ENCODE data around the gene IGLL5. TPM values are rescaled to one million over a fixed set of nuclear protein-coding genes. Genes with fewer than 3 reads are reported as not detected.

Gene IGLL5
- total RNA-seq, 1 donor from 2014 or later, result not detected

DNA sequence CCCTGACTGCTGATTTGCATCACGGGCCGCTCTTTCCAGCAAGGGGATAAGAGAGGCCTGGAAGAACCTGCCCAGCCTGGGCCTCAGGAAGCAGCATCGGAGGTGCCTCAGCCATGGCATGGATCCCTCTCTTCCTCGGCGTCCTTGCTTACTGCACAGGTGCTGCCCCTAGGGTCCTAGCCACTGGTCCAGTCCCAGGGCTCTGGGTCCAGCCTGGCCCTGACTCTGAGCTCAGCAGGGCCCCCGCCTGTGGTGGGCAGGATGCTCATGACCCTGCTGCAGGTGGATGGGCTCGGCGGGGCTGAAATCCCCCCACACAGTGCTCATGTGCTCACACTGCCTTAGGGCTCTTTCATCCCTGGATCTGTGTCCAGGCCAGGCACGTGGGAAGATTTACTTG lies 7.0 kb upstream of the IGLL5 start:
- ATAC-seq (no peak), DNase-seq (ENCODE audit: missing footprints) (no peak)
- intact Hi-C loops (cut with DNase I), result no loop called here

DNA sequence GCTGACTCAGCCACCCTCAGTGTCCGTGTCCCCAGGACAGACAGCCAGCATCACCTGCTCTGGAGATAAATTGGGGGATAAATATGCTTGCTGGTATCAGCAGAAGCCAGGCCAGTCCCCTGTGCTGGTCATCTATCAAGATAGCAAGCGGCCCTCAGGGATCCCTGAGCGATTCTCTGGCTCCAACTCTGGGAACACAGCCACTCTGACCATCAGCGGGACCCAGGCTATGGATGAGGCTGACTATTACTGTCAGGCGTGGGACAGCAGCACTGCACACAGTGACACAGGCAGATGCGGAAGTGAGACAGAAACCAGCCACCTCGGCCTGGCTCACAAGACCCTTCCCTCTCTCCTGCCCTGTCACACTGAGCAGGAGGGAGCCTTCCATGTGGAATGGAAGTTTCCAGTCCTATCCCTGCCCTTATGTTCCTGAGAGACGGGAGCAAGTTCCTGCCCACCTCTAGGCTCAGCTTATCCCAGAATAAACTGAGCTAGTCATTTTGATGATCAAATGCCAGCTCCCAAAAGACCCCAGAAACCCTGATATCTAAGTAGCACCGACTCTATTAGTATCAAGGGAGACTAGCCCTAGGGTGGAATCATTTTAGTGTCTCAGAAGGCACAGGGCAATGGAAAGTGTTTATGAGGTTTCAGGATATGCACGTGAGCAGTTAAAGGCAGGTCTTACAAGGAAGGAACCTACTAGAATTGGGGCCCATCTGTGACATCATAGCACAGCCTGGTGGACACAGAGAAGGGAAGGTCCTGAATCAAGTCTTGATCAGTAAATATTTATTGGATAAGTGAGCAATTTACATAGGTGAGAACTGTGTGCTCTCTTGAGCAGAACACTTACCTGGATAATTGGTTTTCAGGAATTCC lies 6.3 kb upstream of the IGLL5 start:
- intact Hi-C loops (cut with DNase I), result no loop called here
- ATAC-seq, result no peak

DNA sequence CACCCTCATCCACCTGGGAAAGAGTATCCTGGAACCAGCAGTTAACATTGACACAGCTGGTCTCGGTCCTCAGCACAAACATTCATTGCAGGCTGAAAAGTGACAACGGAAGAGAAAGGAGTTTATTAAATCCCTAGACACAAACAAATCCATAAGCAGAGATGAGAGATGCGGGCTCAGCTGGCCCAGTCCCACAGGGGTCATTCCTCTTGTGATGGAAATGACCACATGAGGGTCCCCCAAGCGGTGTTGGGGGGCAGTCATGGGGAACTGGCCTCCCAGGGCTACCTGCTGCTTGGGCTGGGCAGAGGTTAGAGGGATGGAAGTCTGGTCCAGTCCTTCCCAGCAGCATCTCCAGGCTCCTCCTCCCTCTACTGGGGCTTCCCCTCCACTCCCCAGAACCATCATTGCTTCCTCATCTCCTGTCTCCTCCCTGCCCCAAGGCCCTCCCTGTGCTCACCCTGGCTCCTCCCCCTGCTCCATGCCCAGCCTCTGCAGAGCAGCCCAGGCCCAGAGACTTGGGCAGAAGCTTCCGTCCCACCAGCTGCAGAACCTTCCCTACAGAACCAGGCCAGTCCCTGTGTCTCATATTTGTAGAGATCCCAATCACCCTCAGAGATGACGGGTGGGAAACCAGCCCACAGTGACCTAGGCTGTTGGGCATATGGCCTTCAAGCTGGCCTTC lies 5.4 kb upstream of the IGLL5 start:
- no peak for DNase-seq (ENCODE audit: missing footprints)
- intact Hi-C loops (cut with DNase I), result no loop called here
- ATAC-seq, result peak; percentile 18

More for the DNA sequence above, 6.3 kb upstream of the IGLL5 start:
- no peak for DNase-seq (ENCODE audit: missing footprints)

DNA sequence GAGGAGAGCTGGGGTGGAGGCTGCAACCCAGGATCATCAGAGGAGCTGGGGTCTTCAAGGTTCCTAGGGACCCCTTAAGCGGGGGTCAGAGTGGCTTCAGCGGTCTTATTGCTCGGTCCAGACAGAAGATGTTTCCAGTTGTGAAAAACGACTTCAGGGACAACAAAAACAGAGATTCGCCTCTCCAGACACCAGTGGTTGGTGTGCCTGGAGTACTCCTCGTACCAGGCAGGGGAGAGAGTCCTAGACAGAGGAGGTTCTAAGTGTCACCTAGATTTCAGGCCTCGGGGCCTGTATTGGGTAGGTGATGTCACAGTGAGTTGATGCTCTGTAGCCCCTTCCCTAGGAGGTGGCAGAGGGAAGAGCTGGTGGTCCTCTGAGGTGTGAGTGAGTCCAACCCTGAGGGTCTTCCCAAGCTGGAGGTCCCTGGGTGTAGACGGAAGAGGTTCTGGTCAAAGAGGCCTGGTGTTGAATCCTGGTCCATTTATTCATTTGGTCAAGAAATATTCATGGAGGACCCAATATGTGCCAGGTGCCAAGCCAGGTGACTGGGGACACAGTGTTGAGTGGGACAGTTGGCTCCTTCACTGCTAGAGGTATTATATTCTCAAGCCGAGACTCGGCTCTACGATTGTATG lies 4.4 kb upstream of the IGLL5 start:
- DNase-seq (ENCODE audit: missing footprints) (no peak), ATAC-seq (no peak)
- intact Hi-C loops (cut with DNase I), result no loop called here

DNA sequence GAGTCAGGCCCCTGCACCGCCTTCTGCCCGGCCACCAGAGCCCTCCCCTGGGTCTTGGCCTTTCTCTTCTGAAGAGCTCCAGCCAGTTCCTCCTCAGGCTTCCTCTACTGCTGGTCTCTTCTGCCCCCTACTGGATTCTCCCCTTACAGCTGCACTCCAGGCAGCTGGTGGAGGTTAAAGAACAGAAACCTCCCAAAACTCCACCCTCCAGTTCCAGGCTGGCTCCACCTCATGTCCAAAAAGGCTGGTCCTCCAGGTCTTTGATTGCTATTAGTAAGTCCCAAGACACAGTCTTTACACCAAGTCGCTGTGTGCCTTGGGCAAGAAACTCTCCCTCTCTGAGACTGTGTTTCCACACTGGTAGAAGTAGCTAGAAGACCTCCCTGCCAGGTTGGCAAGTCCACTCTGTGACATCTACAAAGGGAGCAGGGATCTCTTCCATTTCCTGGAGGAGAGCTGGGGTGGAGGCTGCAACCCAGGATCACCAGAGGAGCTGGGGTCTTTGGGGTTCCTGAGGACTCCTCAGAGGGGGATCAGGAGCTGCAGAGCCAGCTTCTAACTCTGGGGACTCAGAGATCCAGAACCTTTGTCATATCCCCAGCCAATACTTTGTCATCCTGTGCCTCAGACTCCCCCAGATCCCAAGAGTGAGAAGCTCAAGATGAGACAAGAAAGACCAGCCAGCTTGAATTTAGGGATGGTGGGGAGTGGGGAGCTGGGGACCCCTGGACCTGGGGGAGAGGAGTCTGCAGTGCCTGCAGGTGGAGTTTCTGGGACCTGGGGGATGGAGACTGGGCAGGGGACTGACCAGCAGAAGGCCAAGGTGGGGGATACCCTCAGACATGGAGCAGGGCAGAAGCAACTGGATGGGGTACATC lies 3.4 kb upstream of the IGLL5 start:
- intact Hi-C loops (cut with DNase I), result loop anchor here (2.0 kb wide), 1 partner anchor 73 kb away; no protein-coding TSS in a partner anchor
- peak; percentile 70 for ATAC-seq

DNA sequence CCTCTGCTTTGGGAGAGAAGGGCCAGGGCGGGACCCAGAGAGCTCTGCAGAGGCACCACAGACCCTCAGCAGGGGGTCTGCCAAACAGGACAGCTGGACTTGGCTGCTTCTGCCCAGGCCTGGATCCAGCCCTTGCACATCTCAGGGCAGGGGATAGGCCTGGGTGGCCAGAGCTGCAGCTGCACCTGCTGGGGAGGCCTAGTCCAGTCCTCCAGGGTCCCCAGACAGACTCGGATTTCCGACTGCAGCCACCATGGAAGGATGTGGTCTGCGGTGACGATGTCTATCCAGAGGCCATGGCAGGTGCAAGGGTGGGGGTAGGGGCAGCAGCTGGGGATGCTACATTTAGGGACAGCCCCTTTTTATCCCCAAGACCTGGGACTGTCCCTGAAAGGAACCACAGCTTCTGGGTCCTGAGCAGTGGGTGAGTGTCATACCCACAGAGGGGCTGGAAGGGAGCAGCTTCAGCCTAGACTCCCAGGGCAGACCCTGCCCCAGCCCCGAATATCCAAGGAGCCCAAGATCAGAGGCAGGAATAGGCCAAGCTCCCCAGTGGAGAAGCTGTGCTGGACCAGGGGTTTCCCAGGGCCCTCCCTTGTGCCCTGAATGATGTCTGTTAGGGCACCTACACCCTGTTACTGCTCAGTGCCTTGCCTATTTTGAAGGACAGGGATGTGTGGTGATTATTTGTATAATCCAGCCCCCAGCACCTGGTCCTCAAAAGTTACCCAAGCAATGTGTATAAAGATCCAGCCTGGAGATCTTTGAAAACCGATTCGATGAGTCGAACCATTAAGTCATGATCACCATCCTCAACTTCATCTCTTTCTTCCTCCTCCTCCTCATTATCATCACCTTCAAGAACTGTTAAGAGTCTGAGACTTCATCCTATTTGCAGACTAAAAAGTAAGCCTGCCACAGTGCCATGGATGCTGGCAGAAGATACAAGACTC lies 2.5 kb upstream of the IGLL5 start:
- intact Hi-C loops (cut with DNase I), result loop anchor here (2.0 kb wide), 1 partner anchor 74 kb away; no protein-coding TSS in a partner anchor
- ATAC-seq, result no peak
- no peak for DNase-seq (ENCODE audit: missing footprints)

More for the DNA sequence above, 3.4 kb upstream of the IGLL5 start:
- no peak for DNase-seq (ENCODE audit: missing footprints)

DNA sequence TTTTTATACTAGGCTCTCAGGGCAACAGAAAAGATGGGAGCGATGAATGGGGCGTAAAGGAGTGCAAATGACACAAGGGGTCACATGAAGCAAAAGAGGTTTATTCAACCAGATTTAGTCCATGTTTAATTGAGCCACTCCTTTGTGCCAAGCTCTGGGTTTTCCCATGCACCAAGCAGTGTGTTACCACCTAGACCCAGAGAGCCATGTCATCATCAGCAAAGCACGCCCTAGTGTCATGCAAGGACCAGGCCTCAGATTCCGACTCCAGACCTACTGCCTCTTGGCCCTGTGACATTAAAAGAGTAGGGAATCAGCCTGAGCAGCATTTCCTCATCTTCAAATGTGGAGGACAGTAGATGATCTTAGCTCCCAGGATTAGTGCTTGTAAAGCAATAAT lies 1.1 kb upstream of the IGLL5 start:
- DNase-seq (ENCODE audit: missing footprints), result no peak
- intact Hi-C loops (cut with DNase I), result no loop called here
- no peak for ATAC-seq

DNA sequence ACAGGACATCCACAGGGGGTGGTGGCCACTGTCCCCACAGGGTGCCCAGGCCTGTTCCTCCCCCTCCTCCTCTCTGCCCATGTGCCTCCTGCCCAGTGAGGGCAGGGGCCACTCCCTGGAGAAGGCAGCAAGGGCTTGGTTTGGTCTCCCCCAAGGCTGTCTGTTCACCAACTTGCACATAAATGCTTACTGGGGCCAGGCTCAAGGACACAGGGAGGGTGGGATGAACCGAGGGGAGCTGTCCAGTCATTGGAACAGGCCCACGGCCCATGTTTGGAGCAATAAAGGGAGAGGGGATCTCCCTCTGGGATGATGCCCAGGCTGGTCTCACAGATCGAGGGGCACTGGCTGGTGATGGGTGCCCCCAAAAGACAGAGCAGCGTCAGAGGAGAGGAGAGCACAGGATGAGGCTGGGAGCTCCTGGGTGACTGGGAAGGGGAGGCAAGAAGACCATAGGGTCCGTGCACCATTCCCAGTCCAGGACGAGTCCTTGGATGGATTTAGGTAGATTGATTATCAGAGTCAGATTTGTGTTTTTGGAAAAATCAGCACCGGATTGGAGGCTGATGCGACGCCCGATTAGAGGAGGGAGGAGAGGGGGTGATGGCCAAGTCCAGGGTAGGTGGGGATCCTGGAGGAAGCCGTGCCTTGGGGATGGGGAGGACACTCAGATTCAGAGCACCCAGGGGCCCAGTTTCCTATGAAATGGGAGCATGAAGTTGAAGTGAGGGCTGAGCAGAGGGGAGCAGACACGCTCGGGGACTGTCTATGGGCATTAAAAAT lies 1.1 kb downstream of the IGLL5 start:
- no peak for ATAC-seq
- intact Hi-C loops (cut with DNase I), result no loop called here
- no peak for DNase-seq (ENCODE audit: missing footprints)

DNA sequence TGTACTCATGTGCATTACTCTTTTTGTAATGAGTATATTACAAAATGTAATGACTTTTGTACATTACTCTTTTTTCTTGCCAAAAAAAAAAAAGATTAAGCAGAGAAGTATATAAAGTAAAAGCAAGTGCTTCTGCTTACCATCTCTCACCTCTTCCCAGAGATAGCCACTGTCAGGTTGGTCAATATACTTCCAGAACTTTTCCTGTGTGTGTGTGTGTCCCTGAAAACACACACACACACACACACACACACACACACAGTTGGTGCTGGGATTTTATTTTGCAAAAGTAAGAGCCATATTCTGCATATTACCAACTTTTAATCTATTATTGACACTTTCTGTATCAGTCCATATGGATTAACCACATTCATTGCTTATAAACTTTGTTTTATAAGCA lies 2.5 kb downstream of the IGLL5 start:
- ATAC-seq, result no peak
- intact Hi-C loops (cut with DNase I), result no loop called here

DNA sequence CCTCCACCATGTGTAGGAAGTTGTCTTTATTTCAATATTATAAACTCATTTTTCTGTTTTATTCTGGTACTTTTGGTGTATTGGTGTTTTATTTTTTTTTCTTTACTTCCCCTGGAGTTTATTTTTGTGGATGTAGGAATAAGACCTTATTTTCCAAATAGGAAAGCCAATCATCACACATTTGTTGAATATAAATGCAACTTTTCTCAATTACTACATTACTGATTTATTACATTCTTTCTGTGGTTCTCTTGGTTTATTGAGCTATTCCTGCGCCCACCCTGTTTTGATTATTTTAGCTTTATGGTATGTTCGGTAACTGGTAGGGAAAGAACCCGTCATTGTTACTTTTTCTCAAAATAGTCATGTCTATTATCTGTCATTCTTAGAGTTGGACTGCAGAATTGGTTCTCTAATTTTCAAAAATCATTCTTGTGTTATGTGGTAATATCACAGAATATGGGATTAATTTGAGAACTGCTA lies 3.6 kb downstream of the IGLL5 start:
- ATAC-seq (no peak), DNase-seq (ENCODE audit: missing footprints) (no peak)
- intact Hi-C loops (cut with DNase I), result no loop called here

More for the DNA sequence above, 2.5 kb downstream of the IGLL5 start:
- DNase-seq (ENCODE audit: missing footprints), result no peak

DNA sequence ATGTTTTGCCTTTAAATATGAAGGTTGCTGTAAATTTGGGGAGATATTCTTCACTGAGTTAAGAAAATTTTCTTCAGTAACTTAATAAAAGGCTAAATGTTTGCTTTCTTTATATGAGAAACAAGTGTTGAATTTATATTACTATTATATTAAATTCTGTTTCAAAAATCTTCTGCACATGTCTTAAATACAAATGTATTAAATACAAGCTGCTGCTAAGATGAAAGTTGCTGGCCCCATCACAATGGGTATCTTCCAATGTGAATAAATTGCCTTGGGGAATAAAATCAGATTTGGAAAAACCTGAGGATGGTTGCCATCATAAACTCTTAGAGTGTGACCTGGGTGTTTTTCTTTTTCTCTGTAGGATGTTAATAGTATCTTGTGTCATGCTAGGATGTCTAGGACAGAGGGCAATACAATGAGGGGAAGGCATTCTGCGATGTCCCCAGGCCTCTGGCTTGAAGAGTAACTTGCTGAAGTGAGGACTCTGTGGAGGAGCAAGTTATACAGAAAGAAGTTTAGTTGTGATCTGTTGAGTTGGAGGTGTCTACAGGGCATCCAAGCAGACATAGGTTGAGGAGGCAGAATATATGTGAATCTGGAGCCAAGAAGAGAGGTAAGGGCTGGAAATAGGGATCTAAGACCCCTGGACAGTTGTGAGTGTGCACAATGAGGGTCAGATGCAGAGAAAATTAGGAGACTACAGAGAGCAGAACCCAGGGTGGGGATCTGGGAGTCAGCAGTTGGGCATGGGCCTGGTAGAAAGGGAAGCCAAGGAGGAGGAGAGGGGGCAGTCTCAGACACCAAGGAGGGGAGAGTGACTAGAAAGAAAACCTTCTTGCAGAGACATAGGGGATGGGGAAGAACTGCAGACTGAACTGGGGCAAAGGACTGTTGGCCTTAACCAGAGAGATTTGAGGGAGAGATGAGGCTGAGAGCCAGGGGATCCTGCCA lies 4.8 kb downstream of the IGLL5 start:
- DNase-seq (ENCODE audit: missing footprints), result no peak
- no peak for ATAC-seq
- intact Hi-C loops (cut with DNase I), result no loop called here

DNA sequence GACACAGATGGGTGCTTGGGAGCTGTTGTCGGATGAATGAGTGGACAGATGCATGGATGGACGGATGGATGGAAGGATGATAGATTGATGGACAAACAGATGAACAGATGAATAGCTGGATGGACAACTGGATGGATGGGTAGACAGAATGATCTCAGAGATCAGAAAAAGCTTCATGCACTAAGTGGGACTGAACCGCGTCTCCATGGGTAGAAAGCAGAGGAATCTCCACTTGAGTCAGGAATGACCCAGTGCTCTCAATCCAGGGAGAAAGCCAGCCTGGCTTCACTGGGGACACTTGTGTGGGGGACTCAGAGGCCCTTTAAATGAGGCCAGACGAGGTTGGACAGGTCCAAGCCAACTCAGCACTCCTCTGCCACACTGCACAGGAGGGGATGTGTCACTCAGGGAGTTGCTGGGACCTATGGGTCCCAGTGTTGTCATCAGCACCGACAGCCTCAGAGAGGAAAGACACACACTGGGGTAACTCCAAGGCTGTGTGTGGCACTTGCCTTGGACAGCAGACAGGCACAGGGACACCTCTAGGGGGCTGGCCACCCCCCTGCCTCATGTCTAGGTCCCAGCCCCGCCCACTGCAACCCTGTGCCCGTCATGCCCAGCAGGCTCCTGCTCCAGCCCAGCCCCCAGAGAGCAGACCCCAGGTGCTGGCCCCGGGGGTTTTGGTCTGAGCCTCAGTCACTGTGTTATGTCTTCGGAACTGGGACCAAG lies 5.6 kb downstream of the IGLL5 start:
- intact Hi-C loops (cut with DNase I), result no loop called here
- no peak for ATAC-seq
- no peak for DNase-seq (ENCODE audit: missing footprints)

DNA sequence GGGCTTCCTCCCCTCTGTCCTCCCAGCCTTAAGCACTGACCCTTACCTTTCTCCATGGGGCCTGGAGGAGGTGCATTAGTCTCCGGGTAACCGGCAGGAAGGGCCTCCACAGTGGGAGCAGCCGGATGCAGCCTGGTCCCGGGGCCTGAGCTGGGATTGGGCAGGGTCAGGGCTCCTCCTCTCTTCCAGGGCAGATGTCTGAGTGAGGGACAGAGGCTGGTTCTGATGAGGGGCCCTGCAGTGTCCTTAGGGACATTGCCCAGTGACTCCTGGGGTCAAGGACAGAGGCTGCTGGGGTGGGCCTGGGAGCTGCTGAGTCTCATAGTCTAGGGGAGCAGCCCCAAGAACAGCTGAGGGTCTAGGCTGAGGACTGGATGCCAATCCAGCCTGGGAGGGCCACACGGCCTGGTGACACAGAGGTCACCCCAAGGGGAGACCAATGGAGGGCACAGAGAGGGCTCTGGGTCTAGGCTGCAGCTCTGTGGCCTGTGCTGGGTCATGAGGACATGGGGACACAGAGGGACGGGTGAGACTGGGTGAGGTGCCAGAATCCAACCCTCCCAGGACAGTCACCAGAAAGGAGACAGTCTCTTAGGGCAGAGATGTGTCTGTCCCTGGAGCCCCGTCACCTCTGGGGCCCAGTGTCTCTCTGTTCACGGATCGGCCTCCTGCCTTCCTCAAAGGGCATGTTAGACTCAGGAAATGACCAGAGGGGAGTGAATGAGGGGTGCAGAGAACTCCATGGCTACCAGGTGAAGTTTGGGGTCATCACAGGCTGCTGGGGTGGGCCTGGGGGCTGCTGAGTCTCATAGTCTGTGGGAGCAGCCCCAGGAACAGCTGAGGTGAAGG lies 6.5 kb downstream of the IGLL5 start:
- DNase-seq (ENCODE audit: missing footprints) (no peak), ATAC-seq (no peak)
- intact Hi-C loops (cut with DNase I), result no loop called here

Data from Right ventricle myocardium inferior (tissue), 1 donor.